Right ventricle myocardium inferior (tissue), 1 donor: ENCODE results near the gene INMT. TPM values are rescaled to one million over a fixed set of nuclear protein-coding genes. Genes with fewer than 3 reads are reported as not detected.
"Not testable (repeated sequence)": the region's sequence is repeated elsewhere in the genome, so short reads cannot be mapped to it uniquely, and the experiment has no call there.

Experiments used
- ATAC-seq: fragments of 200-7000 bp; cut with Tn5 transposase; one replicate; pipeline ENCODE4 v1.9.1; 2020; ENCODE audit warnings: mild to moderate bottlenecking, moderate library complexity
- DNase-seq: peaks from one replicate; pipeline ENCODE4 v3.0.0; 2021; ENCODE audit errors: missing footprints
- intact Hi-C: fragments of 100-400 bp; cut with DNase I; formaldehyde crosslinking; loops from one replicate; pipeline ENCODE4 v1.11.0; 2022
- long read RNA-seq: library from polyadenylated mRNA; unstranded; transcript quantifications from one replicate; pipeline ENCODE4 v2.0.0, GENCODE V29; 2021
- total RNA-seq: library from RNA; stranded (reverse); fragmentation: NEBNext Ultra II Directional; extraction: Animal tissue kit (Norgen Biotek cat#: 25700); gene quantifications from one replicate; pipeline ENCODE4 v1.2.1, GENCODE V29; 2021
- donor health status: DM: no; HTN: yes; CAD: no; lungs with severe emphysema.

INMT gene
- 48.1 TPM for total RNA-seq
- long read RNA-seq, transcript INMT-201 (3 exons, 2,559 nt) = major isoform, 6 of 7 reads
- long read RNA-seq, partial matches to known transcripts = 0 of 7 reads
- long read RNA-seq, other reads (novel, unspliced or antisense) = 1 of 7 reads

DNA sequence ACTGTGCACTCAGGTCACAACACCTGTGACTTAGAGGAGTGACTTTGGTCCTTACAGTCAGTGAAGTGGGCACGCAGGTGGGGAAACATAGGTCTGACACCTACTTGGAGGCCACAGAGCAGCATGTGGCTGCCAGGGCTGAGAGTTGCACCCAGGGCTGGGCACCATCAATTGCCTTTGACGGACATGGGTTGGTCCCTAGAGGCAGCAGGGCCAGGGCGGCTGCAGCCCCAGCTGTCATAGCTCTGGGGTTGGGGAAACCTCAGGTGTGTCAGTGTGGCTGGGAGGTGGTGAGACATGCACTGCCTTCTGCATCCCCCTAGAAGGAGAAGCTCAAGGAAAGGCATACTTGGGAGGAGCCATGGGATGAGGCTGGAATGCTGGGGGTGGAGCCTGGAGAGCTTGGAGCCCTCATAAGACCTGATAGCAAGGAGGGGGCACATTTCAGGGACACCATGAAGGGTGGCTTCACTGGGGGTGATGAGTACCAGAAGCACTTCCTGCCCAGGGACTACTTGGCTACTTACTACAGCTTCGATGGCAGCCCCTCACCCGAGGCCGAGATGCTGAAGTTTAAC lies at the start of gene INMT:
Gene INMT, plus strand, starts transcription at position 440 of the 578 bp plus-strand sequence. Its CDS starts 16 bp downstream, at position 456.
- intact Hi-C loops = loop anchor here (5.0 kb wide), 1 partner anchor 166 kb away; no protein-coding TSS in a partner anchor
- ATAC-seq = no peak
- DNase-seq = no peak

DNA sequence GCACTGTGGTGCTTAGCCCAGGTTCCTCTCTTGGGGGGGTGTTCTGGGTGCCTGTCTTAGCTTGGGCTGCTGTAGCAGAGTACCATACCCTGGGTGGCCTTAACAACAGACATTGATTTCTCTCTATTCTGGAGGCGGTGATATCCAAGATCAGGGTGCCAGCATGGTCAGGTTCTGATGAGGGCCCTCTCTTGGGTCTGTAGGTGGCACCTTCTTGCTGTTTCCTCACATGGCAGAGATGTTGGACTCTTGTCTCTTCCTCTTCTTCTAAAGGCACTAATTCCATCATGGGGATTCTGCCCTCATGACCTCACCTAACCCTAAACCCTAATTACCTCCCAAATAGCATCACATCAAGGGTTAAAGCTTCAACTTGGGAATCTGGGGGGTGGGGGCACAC lies 49.7 kb upstream of the INMT start:
- intact Hi-C loops = no loop called here
- no peak for ATAC-seq
- DNase-seq = no peak

DNA sequence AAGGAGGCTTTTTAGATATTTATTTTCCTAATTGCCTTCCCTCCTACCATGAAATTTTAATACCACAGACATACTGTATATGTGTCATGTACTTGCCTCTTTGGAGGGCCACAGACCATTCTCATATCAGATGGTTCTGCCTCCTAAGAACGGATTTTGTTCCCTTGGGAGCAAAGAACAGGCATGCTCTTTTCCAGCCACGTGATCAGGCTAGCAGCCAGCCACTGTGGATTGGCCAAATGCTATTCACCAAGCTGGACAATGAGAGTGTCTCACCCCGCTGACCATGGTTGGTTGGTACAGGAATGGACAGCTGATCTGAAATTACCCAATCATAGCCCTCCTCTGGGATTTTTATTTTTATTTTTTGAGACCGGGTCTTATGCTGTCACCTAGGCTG lies 48.2 kb upstream of the INMT start:
- no peak for ATAC-seq
- intact Hi-C loops = no loop called here
- no peak for DNase-seq

DNA sequence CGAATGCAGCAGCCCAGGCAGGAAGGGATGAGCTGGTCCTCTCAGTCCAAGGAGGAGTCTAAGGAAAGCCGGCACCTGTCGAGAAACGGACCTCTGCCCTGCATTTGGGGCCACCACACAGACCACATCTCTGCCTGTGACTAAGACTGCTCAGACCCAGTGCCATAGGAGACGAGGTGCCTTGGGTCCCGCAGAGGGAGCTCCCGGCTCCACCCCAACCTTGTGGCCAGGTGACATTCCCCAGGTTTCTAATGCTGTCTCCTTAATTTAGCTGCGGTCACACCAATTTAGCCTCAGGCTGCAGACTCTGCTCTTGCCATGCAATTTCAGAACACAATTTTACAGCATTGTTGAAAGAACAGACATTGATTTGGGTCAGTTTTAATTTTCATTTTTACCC lies 46.9 kb upstream of the INMT start:
- ATAC-seq = no peak
- intact Hi-C loops = no loop called here
- no peak for DNase-seq

DNA sequence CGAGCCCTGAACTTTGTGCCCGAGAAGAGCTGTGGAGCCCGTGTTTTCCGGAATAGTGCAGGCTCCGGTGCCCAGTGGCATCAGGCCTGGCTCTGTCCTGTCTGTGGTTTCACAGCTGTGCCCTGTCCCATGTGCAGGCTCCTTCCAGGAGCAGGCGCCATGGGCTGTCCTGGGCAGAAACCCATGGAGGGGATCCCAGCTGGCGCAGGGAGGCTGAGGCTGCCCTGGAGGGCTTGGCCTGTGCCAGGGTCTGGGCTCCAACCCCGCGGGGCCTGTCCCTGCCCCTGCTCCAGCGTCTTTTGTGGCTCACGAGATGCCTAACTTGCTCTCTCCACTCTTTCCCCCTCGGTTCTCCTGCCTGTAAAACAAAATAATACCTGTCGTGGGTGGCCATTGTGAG lies 46.3 kb upstream of the INMT start:
- DNase-seq (no peak), ATAC-seq (no peak)
- intact Hi-C loops = no loop called here

DNA sequence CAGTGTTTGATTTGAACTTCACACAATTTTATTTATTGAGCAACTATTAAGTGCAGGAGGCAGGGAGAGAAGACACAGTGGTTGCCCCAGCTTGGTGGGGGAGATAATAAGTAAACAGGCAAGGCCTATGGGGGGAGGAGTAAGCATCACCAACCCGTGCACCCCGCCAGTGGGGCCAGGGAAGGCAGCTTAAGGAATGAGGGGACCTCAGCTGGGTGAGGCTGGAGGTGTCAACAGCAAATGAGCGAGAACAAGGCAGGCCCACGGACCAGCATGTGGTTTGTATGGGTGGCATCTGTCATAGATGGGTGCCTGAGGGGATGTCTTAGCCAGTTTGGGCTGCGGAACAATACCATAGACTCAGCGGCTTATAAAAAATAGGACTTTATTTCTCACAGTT lies 45.6 kb upstream of the INMT start:
- DNase-seq (no peak), ATAC-seq (no peak)
- intact Hi-C loops = no loop called here

DNA sequence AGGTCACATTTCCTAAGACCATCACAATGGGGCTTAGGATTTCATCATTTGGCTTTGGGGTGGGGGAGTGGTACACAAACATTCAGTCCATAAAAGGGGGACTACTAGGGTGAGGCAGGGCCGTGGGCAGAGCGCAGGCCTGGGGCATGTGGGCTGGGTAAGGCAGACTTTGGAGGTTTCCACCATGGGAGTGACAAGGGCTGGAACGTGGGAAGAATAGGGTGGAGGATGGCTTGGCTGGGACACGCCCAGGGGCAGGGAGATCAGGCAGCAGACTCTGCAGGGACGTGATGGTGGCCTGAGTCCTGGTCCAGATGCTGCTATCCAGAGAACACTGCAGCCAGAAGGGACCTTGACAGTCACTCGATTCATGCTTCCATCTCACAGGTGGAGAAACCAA lies 45.0 kb upstream of the INMT start:
- DNase-seq = no peak
- intact Hi-C loops = no loop called here
- ATAC-seq = peak; percentile 15

DNA sequence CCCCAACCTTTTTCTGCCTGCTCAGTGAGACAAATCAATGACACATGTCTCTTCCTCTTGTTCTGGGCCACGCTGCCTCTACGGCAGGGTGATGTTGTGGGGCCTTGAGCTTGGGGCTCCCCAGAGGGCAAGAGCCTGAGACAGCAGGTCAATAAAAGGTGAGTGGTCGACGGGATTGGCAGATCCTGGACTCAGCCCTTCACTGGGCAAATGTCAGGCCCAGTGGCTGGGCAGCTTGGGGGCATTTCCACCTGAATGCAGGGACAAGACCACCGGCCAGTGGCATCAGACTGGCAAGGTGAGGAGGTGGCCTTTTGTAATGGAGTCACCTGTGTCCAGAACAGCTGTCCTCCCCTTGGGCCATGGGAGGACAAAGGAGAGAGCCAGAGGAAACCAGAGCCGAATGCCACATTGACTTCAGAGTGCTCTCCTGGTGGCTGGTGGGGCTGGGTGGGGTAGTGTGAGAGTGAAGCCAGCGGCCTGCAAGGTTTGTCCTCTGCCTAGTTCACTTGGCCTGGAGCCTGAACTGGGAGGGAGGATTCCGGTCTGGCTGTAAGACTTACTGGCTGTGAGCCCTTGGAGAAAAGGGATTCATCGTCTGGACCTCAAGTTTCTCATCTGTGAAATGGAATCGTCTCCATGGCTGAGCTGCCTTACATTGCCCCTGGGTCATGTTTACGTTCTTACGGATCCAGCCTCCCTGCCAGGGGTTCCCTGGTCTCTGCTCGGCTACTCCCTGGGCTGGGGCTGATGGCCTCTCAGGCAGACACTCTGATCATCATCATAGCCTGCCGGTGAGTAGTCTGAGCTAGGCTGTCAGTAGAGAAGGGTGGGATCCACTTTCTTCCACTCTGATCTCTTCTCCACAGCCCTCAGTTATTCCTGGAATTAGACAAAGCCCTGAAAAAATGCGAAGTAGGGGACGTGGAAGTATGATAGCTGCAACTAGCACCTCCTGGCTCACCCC lies 44.3 kb upstream of the INMT start:
- ATAC-seq = peak; percentile 53
- peak; percentile 82 for DNase-seq
- intact Hi-C loops = no loop called here

DNA sequence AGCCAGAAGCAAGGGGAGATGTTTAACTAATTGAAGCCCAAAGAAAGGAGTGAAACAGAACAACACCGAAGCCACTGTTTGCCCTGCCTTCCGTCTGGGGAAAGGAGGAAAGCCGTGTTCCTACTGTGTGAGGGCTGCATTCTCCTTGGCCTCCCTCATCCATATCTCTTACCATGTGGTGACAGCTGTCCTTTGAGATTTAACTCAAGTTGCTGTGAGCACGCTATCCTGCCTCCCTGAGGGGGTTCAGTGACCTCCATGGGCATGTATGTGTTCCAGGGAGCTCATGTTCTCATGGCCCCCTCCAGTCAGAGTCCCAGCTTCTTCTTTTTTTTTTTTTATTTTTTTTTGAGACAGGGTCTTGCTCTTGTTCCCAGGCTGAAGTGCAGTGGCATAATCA lies 43.5 kb upstream of the INMT start:
- DNase-seq = no peak
- peak; percentile 24 for ATAC-seq
- intact Hi-C loops = no loop called here

DNA sequence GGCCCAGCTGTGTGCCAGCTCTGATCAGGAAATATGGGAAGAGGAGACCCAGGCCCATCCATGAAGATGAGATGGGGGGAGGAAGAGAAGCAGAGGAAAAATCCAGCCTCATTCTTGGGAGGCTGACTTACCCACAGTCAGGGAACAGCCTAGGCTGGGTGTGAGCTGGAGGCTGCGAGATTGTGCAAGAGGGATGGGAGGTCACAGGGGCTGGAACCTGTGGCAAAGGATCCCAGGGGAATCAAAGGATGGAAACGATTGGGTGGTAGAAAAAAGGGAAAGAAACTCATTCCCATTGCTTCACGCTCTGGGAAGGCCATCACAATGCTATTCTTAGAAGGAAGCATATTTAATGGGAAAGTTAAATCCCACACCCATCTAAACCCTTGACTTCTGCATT lies 43.0 kb upstream of the INMT start:
- ATAC-seq (peak; percentile 85), DNase-seq (no peak)
- intact Hi-C loops = no loop called here

DNA sequence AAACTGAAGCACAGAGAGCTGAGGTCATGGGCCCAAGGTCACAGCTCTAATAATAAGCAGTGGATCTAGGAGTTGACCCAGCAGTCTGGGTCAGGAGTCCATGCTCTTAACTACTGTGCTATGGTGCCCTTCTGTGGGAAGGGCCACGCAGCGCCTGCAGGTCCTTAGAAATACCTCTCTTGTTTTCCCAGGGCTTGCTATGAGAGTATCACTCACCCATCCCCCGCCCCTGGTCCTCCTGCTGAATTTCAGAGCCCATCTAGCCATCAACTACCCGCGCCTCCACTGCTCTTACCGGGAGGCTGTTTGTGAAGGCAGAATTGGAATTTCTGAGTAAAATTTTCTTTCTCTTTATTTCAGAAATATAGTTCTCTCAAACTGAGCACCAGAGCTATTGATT lies 42.4 kb upstream of the INMT start:
- DNase-seq (no peak), ATAC-seq (no peak)
- intact Hi-C loops = no loop called here

DNA sequence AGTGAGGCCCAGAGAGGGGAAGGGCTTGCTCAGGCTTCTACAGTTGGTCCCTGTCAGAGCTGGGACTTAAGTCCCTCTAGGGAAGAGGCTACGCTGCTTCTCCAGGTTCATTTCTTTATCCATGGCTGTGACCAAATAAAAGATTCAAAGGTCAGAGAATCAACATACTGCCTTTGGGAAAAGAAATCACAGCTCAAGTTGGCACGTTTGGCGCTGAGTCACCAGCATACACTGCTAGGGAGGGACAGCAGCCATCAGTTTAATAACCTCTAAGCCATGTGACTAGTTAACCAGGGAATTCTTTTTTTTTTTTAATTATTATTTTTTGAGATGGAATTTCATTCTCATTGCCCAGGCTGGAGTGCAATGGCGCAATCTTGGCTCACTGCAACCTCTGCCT lies 41.3 kb upstream of the INMT start:
- DNase-seq (no peak), ATAC-seq (no peak)
- intact Hi-C loops = no loop called here

DNA sequence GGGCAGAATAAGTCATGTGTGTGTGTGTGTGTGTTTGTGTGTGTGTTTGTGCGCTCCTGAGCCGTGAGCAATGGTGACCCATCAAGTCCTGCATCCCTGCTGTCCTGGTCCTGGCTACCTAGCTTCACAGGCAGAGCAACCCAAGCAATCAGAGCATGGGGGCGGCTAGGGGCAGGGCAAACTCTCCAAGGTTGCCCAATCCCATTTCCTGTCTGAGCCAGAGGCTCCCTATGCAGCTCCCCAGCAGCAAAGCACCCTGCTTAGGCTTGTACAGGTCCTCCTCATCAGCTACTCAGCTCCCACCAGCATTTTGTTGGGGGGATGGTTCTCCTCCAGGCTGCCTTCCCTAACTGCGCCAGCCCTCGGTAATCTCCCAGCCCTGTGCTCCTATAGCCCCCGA lies 38.5 kb upstream of the INMT start:
- no peak for ATAC-seq
- DNase-seq = peak; percentile 18
- intact Hi-C loops = no loop called here

DNA sequence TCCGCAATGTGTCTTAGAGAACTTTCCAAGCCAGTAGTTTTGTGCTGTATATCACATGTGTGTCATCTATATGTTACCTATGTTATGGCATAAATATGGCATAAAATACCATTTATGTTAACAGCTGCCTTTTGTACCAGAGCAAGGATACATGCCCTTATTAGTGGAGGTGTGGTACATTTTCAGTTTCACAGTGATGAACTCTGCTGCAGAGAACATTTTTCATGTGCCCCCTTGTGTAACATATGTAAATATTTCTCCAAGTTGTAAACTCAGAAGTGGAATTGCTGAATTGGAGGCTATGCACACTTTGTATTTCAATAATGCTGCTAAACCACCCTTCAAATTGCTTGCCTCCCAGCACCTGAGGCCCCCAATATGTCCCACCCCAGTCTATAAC lies 37.8 kb upstream of the INMT start:
- ATAC-seq = no peak
- no peak for DNase-seq
- intact Hi-C loops = no loop called here

DNA sequence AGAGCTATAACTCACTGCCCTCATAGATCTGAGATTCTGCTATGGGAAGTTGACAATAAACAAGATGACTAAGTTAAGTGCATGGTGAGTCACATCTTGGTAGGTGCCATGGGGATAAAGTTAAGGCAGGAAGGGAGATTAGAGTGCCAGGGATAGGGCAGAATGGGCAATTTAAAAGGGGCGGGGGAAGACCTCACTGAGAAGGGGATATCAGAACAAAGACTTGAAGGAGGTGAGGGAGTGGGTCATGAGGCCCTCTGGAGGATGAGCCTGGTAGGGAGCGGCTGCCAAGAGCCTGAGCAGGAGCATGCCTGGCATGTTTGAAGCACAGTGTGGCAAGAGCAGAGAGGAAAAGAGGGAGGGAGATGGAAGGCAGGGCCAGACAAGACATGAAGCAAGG lies 34.8 kb upstream of the INMT start:
- no peak for DNase-seq
- intact Hi-C loops = no loop called here
- no peak for ATAC-seq

DNA sequence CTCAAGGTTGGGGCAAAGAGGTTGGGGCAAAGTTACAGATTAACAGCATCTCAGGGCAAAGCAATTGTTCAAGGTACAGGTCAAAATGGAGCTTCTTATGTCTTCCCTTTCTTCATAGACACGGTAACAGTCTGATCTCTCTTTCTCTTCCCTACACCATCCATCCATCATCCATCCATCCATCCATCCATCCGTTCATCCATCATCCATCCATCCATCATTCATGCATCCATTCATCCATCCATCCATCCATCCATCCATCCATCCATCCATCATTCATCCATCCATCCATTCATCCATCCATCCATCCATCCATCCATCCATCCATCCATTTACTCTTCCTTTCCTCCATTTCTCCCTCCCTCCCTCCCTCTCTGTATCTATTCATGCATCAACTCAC lies 32.5 kb upstream of the INMT start:
- ATAC-seq, intact Hi-C loops, DNase-seq: not testable (repeated sequence)

DNA sequence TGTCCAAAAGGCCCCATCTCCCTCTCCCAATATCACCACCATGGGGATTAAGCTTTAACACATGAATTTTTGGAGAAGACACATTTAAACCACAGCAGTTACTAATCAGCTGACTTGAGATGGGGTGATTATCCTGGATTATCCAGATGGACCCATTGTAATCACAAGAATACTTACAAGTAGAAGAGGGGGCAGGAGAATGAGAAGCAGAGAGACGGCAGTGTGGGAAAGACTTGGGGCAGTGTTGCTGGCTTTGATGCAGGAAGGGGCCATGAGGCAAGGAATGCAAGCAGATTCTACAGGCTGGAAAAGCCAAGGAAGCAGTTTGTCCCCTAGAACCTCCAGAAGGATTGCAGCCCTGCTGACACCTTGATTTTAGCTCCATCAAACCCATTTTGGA lies 30.7 kb upstream of the INMT start:
- no peak for ATAC-seq
- intact Hi-C loops = no loop called here
- no peak for DNase-seq

DNA sequence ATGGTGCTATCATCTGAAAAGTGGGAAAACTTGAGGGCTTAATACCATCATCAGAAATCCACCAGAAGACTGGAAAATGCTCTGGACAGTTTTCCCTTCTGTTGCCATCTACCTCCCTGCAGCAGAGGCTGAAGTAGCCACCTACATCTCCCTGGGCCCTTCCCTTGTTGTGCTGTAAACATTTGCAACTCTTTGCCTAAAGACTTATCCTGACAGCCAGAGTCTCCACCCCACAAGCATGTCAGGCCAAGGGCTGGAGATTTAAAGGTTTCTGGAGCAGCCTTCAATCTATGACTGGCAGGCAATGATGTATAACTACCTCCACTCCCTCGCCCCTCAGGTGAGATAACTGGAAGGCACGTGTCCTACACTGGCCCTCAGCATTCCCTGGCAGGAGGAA lies 29.7 kb upstream of the INMT start:
- ATAC-seq = no peak
- DNase-seq = no peak
- intact Hi-C loops = no loop called here

DNA sequence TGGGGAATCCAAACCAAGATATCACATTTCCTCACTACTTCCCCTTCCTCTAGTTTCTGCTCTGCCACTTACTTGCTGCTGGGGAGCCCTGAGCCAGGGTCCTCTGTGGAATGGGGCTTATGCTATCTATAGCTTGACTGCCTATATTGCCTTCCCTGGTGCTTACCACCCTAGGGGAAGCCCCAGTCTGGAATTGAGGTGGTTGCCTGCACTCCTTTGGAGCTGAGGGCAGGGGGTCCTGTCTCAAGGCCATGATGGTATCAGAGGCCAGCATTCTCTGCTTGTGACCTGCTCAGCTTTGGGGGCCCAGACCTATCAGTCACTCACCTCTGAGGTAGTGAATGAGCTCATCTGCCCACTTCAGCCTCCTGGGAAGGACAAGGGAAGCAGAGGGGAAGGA lies 29.3 kb upstream of the INMT start:
- ATAC-seq = no peak
- DNase-seq = no peak
- intact Hi-C loops = no loop called here

DNA sequence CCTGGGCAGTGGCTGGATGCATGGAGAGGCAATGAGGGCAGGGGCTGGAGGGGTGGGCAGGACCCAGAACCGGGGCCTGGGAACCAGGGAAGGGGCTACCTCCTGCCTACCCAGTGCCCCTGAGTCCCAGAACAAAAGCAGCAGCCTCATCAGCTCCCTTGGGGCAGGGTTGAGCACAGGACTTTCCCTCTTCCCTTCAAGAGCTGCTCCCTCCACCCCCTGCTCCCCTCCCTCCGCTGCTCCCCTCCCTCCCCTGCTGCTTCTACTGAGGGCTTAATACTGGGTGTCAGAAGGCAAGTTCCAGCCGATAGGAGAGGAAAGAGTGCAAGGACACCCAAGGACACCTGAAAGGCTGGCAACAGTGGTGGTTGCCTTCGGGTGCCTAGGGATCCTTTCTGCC lies 28.2 kb upstream of the INMT start:
- DNase-seq (no peak), ATAC-seq (no peak)
- intact Hi-C loops = no loop called here
